Measurements from ENCODE around the gene TFAP2D.

TFAP2D gene

GRCh38 chr6:50742161-50742560, 28.8 kb downstream of the TFAP2D start:
- H3K27ac Mint-ChIP-seq = no peak overlapping the region
- no peak overlapping the region for H3K4me3 Mint-ChIP-seq
- no peak for DNase-seq
- no peaks in the 10 kb centered on the region for H3K36me3 Mint-ChIP-seq (ENCODE audit: insufficient read depth)
- no peaks in the 10 kb centered on the region for H3K4me1 Mint-ChIP-seq (ENCODE audit: low read depth in 2 of 2)
- ATAC-seq (replicated peaks) = no peak
- no peaks in the 10 kb centered on the region for H3K9me3 Mint-ChIP-seq
- no peaks in the 10 kb centered on the region for H3K27me3 Mint-ChIP-seq

GRCh38 chr6:50744976-50745375, 31.6 kb downstream of the TFAP2D start:
- no peaks in the 10 kb centered on the region for H3K27me3 Mint-ChIP-seq
- no peak for DNase-seq
- H3K4me3 Mint-ChIP-seq = no peak overlapping the region
- no peaks in the 10 kb centered on the region for H3K4me1 Mint-ChIP-seq (ENCODE audit: low read depth in 2 of 2)
- no peak overlapping the region for H3K27ac Mint-ChIP-seq
- no peak for ATAC-seq (replicated peaks)
- H3K36me3 Mint-ChIP-seq (ENCODE audit: insufficient read depth) = no peaks in the 10 kb centered on the region
- H3K9me3 Mint-ChIP-seq = no peaks in the 10 kb centered on the region

- Mint-ChIP-seq H3K27me3 (no peaks in the 10 kb centered on the region), H3K9me3 (peaks cover 0 to 2% of the 10 kb centered on the region in 2 donors), H3K36me3 (ENCODE audit: insufficient read depth) (no peaks in the 10 kb centered on the region), H3K4me3 (no peak overlapping the region), H3K4me1 (ENCODE audit: low read depth in 2 of 2) (no peaks in the 10 kb centered on the region), H3K27ac (no peak overlapping the region)
- DNase-seq = no peak
- ATAC-seq (replicated peaks) = no peak
Observed at GRCh38 chr6:50762798-50763197, 49.5 kb downstream of the TFAP2D start.

GRCh38 chr6:50778696-50779095, 65.4 kb downstream of the TFAP2D start:
- no peak overlapping the region for H3K27ac Mint-ChIP-seq
- peaks cover 8 to 16% of the 10 kb centered on the region in 2 donors for H3K9me3 Mint-ChIP-seq
- H3K36me3 Mint-ChIP-seq (ENCODE audit: insufficient read depth) = no peaks in the 10 kb centered on the region
- H3K4me1 Mint-ChIP-seq (ENCODE audit: low read depth in 2 of 2) = no peaks in the 10 kb centered on the region
- no peak for ATAC-seq (replicated peaks)
- no peaks in the 10 kb centered on the region for H3K27me3 Mint-ChIP-seq
- H3K4me3 Mint-ChIP-seq = no peak overlapping the region
- no peak for DNase-seq

GRCh38 chr6:50780382-50780781, 67.1 kb downstream of the TFAP2D start:
- Mint-ChIP-seq H3K36me3 (ENCODE audit: insufficient read depth) (no peaks in the 10 kb centered on the region), H3K27ac (no peak overlapping the region), H3K27me3 (no peaks in the 10 kb centered on the region), H3K4me1 (ENCODE audit: low read depth in 2 of 2) (no peaks in the 10 kb centered on the region), H3K9me3 (peaks cover 8 to 14% of the 10 kb centered on the region in 2 donors), H3K4me3 (no peak overlapping the region)
- ATAC-seq (replicated peaks) (no peak), DNase-seq (no peak)

- ATAC-seq (replicated peaks) (no peak), DNase-seq (no peak)
- H3K4me1 Mint-ChIP-seq (ENCODE audit: low read depth in 2 of 2) = no peaks in the 10 kb centered on the region
- H3K9me3 Mint-ChIP-seq = peaks cover 5 to 13% of the 10 kb centered on the region in 2 donors
- H3K27me3 Mint-ChIP-seq = no peaks in the 10 kb centered on the region
- no peaks in the 10 kb centered on the region for H3K36me3 Mint-ChIP-seq (ENCODE audit: insufficient read depth)
- no peak overlapping the region for H3K27ac Mint-ChIP-seq
- H3K4me3 Mint-ChIP-seq = no peak overlapping the region
Observed at GRCh38 chr6:50785921-50786320, 72.6 kb downstream of the TFAP2D start.

GRCh38 chr6:50791900-50792508, 78.7 kb downstream of the TFAP2D start:
- H3K4me1 Mint-ChIP-seq (ENCODE audit: low read depth in 2 of 2) = no peaks in the 10 kb centered on the region
- peaks cover 0 to 5% of the 10 kb centered on the region in 2 donors for H3K9me3 Mint-ChIP-seq
- peaks cover 3% of the 10 kb centered on the region for H3K36me3 Mint-ChIP-seq (ENCODE audit: insufficient read depth)
- H3K27me3 Mint-ChIP-seq = no peaks in the 10 kb centered on the region
- no peak for ATAC-seq (replicated peaks)
- no peak overlapping the region for H3K27ac Mint-ChIP-seq
- H3K4me3 Mint-ChIP-seq = no peak overlapping the region
- DNase-seq = no peak

GRCh38 chr6:50792771-50793170, 79.4 kb downstream of the TFAP2D start:
- Mint-ChIP-seq H3K4me3 (no peak overlapping the region), H3K9me3 (peaks cover 0 to 4% of the 10 kb centered on the region in 2 donors), H3K27ac (no peak overlapping the region), H3K36me3 (ENCODE audit: insufficient read depth) (peaks cover 3% of the 10 kb centered on the region), H3K4me1 (ENCODE audit: low read depth in 2 of 2) (no peaks in the 10 kb centered on the region), H3K27me3 (no peaks in the 10 kb centered on the region)
- ATAC-seq (replicated peaks) (no peak), DNase-seq (no peak)

GRCh38 chr6:50795574-50795973, 82.2 kb downstream of the TFAP2D start:
- DNase-seq = no peak
- H3K36me3 Mint-ChIP-seq (ENCODE audit: insufficient read depth) = peaks cover 3% of the 10 kb centered on the region
- no peak overlapping the region for H3K27ac Mint-ChIP-seq
- ATAC-seq (replicated peaks) = no peak
- H3K4me3 Mint-ChIP-seq = no peak overlapping the region
- no peaks in the 10 kb centered on the region for H3K27me3 Mint-ChIP-seq
- no peaks in the 10 kb centered on the region for H3K4me1 Mint-ChIP-seq (ENCODE audit: low read depth in 2 of 2)
- H3K9me3 Mint-ChIP-seq = peaks cover 0 to 4% of the 10 kb centered on the region in 2 donors

GRCh38 chr6:50804283-50804682, 91.0 kb downstream of the TFAP2D start:
- ATAC-seq (replicated peaks) = no peak
- no peaks in the 10 kb centered on the region for H3K4me1 Mint-ChIP-seq (ENCODE audit: low read depth in 2 of 2)
- no peaks in the 10 kb centered on the region for H3K36me3 Mint-ChIP-seq (ENCODE audit: insufficient read depth)
- H3K27me3 Mint-ChIP-seq = no peaks in the 10 kb centered on the region
- H3K9me3 Mint-ChIP-seq = peaks cover 0 to 2% of the 10 kb centered on the region in 2 donors
- DNase-seq = no peak
- no peak overlapping the region for H3K27ac Mint-ChIP-seq
- H3K4me3 Mint-ChIP-seq = no peak overlapping the region

- ATAC-seq (replicated peaks) = no peak
- DNase-seq = no peak
- Mint-ChIP-seq H3K9me3 (peaks cover 0 to 2% of the 10 kb centered on the region in 2 donors), H3K4me1 (ENCODE audit: low read depth in 2 of 2) (no peaks in the 10 kb centered on the region), H3K27me3 (no peaks in the 10 kb centered on the region), H3K36me3 (ENCODE audit: insufficient read depth) (no peaks in the 10 kb centered on the region), H3K27ac (no peak overlapping the region), H3K4me3 (no peak overlapping the region)
Observed at GRCh38 chr6:50807035-50807434, 93.7 kb downstream of the TFAP2D start.

- peaks cover 2 to 12% of the 10 kb centered on the region in 2 donors for H3K4me1 Mint-ChIP-seq (ENCODE audit: low read depth in 2 of 2)
- no peak for DNase-seq
- H3K27me3 Mint-ChIP-seq = peaks cover 40 to 47% of the 10 kb centered on the region in 2 donors
- H3K9me3 Mint-ChIP-seq = no peaks in the 10 kb centered on the region
- no peak for ATAC-seq (replicated peaks)
- peak overlapping the region in 1 of 2 donors; percentile 65 for H3K27ac Mint-ChIP-seq
- peak overlapping the region; percentile 58 to 64 for H3K4me3 Mint-ChIP-seq
- no peaks in the 10 kb centered on the region for H3K36me3 Mint-ChIP-seq (ENCODE audit: insufficient read depth)
Observed at GRCh38 chr6:50815436-50816114, 102.2 kb downstream of the TFAP2D start.

GRCh38 chr6:50816115-50816675, 102.9 kb downstream of the TFAP2D start:
- H3K4me3 Mint-ChIP-seq = peak overlapping the region; percentile 58 to 64
- H3K9me3 Mint-ChIP-seq = no peaks in the 10 kb centered on the region
- DNase-seq = peak in 2 of 3 experiments; percentile 3 to 7
- H3K27ac Mint-ChIP-seq = peak overlapping the region in 1 of 2 donors; percentile 65
- peaks cover 2 to 14% of the 10 kb centered on the region in 2 donors for H3K4me1 Mint-ChIP-seq (ENCODE audit: low read depth in 2 of 2)
- H3K27me3 Mint-ChIP-seq = peaks cover 46 to 53% of the 10 kb centered on the region in 2 donors
- ATAC-seq (replicated peaks) = no peak
- H3K36me3 Mint-ChIP-seq (ENCODE audit: insufficient read depth) = no peaks in the 10 kb centered on the region

All from effector memory CD8-positive, alpha-beta T cell (primary cell).